Measurements from ENCODE around the gene SEMA7A.
"Not testable (repeated sequence)": the region's sequence is repeated elsewhere in the genome, so short reads cannot be mapped to it uniquely, and the experiment has no call there.

SEMA7A gene, protein sequence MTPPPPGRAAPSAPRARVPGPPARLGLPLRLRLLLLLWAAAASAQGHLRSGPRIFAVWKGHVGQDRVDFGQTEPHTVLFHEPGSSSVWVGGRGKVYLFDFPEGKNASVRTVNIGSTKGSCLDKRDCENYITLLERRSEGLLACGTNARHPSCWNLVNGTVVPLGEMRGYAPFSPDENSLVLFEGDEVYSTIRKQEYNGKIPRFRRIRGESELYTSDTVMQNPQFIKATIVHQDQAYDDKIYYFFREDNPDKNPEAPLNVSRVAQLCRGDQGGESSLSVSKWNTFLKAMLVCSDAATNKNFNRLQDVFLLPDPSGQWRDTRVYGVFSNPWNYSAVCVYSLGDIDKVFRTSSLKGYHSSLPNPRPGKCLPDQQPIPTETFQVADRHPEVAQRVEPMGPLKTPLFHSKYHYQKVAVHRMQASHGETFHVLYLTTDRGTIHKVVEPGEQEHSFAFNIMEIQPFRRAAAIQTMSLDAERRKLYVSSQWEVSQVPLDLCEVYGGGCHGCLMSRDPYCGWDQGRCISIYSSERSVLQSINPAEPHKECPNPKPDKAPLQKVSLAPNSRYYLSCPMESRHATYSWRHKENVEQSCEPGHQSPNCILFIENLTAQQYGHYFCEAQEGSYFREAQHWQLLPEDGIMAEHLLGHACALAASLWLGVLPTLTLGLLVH

DNA sequence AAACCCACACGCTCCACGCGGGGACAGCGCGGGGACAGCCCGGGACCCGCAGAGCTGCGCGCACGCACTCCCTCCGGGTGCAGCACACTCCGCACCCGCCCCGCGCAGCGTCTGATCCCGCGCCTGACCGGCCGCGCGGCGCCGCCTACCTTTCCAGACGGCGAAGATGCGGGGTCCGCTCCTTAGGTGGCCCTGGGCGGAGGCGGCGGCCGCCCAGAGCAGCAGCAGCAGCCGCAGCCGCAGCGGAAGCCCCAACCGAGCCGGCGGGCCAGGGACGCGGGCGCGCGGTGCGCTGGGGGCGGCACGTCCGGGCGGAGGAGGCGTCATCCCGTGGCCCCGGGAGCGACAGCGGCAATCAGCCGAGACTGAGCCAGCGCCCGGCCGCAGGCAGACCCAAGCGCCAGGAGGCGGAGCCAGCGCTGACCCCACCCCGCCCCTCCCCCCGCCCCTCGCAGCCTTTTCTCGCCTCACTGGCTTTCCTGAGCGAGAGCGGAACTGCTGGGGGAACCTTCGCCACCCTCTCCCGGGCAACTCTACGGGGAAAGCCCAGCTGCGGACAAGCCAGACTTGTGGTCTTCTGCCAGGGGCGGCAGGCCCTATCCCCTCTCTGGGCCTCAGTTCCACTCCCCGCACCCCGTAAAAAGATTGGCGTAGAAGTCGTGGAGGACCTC is at the start of gene SEMA7A:
SEMA7A (minus strand) TSS at position 367 of the 671 bp plus-strand sequence; CDS start at position 327, 40 bp downstream.
- peak; percentile 63 for DNase-seq (ENCODE audit: low read depth)

DNA sequence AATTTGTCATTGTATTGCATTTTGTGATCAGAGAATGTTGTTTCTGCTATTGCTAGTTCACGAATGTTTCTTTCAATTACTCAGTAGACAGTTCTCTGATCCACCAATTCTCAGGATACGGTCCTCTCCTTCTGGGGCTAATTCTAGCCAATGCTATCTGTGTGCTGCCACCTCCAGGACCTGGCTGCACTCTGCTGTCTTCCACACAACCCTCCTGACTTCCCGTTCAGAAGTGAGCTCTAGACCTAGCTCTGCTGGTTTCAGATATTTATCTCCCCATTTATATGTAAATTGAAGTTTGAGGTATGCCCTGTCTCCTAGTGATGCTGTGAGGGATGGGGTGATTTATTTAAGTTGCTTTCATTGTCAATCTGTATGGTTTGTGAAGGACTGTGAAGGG is 48.9 kb upstream of the SEMA7A start:
- DNase-seq (ENCODE audit: low read depth), result no peak

DNA sequence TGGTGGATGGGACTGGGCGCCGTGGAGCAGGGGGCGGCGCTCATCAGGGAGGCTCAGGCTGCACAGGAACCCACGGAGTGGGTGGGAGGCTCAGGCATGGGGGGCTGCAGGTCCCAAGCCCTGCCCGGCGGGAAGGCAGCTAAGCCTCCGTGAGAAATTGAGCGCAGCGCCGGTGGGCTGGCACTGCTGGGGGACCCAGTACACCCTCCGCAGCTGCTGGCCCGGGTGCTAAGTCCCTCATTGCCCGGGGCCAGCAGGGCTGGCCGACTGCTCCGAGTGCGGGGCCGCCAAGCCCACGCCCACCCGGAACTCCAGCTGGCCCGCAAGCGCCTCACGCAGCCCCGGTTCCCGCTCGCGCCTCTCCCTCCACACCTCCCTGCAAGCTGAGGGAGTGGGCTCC is 46.6 kb upstream of the SEMA7A start:
- not testable (repeated sequence) for DNase-seq (ENCODE audit: low read depth)

DNA sequence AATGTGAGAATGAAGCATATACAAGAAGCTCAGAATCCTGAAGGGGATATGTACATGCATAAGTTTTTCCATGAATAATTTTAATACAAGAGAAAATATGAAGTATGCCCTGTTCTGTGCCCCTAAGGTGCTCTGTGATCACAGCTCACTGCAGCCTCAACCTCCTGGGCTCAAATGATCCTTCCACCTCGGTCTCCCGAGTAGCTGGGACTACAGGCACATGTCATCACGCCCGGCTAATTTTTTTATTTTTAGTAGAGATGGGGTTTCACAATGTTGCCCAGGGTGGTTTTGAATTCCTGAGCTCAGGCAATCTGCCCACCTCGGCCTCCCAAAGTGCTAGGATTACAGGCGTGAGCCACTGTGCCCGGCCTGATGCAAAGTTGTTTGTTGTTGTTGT is 37.9 kb upstream of the SEMA7A start:
- DNase-seq (ENCODE audit: low read depth), result not testable (repeated sequence)

DNA sequence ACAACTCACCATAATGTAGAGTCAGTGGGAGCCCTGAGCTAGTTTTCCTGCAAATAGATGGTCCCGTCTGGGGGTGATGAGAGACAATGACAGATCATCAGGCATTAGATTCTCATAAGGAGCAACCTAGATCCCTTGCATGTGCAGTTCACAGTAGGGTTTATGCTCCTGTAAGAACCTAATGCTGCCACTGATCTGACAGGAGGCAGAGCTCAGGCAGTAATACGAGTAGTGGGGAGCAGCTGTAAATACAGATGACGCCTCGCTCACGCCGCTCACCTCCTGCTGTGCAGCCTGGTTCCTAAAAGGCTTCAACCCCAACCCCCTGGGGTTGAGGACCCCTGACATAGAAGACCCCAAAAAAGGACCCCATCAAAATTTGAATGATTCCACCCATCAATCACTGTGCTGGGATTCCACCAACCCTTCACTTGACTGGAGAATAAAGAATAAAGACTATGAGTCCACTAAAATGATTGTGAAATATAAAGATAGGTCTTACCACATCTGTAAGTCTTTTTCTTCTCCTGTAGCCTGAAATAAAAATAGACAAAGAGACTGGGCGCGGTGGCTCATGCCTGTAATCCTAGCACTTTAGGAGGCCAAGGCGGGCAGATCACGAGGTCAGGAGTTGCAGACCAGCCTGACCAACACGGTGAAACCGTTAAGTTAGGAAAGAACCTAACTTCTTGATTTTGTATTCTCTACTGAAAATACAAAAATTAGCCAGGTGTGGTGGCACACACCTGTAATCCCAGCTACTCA is 37.1 kb upstream of the SEMA7A start:
- no peak for DNase-seq (ENCODE audit: low read depth)

DNA sequence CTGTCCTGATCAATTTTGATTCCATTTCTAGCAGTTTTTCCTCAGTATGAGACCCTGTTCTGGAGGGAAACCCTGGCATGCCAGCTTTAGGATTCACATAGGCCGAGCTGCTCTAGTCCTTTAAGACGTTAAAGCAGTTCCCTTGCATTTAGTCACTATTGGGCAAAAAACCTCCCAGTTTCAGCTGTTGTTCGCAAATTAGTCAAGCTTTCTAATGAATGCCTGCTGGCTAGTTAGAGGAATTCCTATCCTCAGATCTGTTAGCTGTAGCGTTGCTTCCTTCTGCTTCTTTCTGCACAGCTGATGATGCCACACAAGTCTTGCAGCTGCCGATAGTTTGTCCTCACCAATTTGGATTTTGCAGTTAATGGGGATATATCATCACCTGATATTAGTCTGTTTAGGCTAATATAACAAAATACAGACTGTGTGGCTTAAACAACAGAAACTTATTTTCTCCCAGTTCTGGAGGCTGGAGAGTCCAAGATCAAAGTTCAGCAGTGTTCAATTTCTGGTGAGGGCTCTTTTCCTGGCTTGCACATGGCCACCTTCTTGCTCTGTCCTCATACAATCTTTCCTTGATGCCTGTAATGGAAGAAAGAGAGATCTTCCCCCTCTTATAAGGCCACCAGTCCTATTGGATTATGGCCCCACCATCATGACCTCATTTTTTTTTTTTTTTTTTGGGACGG is 34.7 kb upstream of the SEMA7A start:
- DNase-seq (ENCODE audit: low read depth), result no peak

DNA sequence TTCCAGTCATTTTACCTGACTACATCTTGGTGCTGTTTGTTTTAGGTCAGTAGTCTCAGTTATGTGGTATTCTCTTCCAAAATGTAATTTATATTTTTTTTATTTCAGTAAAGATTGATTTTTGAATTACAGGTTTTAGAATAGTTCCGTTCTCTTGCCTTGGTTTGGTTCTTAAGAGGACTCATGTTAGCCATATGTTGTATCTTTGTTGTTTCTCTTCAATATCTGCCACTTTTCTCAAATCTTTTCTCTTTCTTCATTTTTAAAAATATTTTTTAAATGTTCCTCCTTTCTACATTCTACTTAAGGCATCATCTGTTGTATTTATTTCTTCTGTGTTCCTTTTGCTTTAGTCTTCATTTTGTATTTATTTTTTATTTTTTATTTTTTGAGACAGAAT is 32.8 kb upstream of the SEMA7A start:
- no peak for DNase-seq (ENCODE audit: low read depth)

DNA sequence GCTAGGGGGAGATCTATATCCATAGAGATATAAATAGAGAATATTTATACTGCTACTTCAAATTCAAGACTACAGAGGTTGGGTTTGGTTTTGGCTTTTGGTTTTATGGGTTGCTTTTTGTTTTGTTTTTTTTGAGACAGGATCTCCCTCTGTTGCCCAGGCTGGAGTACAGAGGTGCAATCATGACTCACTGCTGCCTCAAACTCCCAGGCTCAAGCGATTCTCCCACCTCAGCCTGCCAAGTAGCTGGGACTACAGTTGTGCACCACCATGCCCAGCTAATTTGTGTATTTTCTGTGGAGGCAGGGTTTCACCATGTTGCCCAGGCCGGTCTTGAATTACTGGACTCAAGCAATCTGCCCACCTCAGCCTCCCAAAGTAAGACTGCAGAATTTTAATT is 31.1 kb upstream of the SEMA7A start:
- no peak for DNase-seq (ENCODE audit: low read depth)

DNA sequence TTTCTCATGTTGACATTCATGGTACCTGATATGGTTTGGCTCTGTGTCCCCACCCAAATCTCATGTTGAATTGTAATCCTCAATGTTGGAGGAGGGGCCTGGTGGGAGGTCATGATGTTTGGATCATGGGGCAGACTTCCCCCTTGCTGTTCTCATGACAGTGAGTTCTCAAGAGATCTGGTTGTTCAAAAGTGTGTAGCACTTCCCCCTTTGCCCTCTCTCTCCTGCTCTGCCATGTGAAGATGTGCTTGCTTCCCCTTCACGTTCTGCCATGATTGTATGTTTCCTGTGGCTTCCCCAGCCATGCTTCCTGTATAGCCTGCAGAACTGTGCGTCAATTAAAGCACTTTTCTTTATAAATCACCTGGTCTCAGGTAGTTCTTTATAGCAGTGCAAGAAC is 30.5 kb upstream of the SEMA7A start:
- no peak for DNase-seq (ENCODE audit: low read depth)

DNA sequence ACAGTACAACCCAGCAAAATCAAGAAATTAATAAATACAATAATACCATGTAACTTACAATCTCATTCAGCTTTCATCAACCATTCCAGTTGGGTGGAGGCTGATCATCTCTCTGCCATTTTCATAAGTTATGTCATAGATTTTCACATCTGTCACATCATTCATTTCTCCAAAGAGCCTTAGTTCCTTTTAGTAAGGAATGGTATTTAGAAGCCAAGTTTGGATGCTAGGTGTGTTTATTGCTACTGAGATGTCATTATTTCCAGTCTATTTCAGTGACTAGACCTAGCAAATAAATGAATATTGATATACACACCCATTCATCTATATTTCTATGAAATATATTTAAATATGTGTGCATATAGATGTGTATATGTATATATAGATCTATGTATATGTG is 29.9 kb upstream of the SEMA7A start:
- DNase-seq (ENCODE audit: low read depth), result no peak

DNA sequence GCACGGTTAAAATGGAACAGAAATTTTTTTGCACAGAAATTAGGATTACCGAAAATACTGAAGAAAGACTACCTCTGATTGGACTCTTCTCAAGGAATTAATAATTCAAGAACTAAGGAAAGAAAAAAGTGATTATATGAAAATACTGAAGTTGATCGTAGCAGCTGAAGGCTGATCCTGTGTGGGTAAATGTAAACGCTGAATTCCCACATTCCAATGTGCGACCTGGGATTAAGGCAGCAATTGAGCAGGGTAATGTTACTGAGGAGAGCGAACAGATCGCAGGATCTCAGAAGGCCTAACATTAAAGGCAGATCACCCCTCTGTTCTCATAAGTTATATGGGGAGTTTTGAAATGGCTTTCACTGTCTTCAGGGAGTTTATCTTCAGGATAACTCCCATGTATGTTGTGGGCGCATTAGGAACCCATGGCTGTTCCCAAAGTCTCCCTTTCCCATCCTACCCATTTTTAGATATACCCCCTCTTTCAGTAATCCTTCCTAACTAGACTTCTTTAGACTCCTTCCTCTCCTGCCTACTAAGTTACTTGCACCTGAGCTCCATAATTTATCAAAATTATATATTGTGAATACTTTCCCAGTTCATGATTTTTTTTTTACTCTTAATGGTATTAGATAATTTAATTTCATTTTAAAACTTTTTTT is 28.2 kb upstream of the SEMA7A start:
- DNase-seq (ENCODE audit: low read depth), result no peak

DNA sequence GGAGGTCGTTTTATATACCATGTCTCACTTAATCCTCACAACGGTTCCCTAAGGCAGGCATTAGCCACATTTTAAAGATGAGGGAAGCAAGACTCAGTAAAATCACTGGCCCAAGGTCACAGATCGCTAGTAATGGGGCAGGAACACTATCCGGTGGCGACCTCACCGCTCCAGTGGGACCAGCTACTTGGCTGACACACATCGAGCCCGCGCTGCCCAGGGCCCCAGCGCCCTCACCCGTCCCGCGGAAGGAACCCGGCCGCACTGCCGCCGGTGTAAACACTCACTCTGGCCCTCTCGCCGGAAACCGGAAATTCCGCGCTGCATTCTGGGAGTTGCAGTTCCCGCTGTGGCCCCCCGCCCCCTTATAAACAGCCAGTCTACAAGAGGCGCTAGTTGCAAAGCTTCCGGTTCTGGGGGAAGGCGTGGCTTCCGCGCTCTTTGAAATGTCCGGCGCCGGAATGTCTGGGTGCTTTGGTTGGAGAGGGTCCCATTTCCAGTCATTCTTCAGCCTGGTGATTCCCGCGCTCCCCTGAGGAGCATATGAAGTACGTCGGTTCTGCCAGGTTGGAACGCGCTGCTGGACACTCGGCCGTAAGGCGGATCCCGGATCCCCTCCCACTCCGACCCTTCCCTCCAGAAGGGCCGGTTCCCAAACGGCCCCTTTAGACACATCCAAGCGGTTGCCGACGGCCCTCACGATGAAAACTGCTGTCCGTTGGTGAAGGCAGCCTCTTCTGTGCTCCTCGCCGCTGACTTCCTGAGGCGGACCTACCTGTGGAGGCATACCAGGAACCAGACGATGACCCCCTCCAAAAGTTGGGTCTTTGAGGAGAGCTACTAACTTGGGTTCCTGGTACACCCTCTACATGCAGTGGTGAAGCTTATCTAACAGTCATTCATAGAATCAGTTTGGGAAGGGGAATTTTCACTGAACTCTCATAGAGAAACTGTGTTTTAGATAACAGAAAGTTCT is 27.4 kb upstream of the SEMA7A start, which contains the start of gene UBL7:
UBL7 (minus strand) TSS at position 290 of the 976 bp plus-strand sequence. CDS start 2,293 bp downstream, outside the sequence.
- peak; percentile 90 for DNase-seq (ENCODE audit: low read depth)

DNA sequence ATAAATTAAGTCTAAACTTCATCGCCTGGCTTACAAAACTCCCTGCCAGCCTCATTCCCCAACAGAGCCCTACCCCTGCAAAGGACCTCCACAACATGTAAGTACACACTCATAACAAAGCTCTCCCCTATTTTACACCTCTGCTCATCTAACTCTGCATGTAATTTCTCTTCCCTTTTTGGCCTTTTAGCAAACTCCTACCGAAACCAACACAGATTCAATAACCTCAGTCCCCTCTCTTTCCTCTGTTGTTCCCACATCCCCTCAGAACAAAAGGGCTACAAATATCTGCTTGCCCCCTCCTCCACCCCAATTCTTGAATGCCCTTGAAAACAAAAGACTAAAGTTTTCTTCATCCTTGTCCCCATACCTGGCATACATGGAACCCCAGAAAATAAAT is 26.5 kb upstream of the SEMA7A start:
- DNase-seq (ENCODE audit: low read depth), result no peak

DNA sequence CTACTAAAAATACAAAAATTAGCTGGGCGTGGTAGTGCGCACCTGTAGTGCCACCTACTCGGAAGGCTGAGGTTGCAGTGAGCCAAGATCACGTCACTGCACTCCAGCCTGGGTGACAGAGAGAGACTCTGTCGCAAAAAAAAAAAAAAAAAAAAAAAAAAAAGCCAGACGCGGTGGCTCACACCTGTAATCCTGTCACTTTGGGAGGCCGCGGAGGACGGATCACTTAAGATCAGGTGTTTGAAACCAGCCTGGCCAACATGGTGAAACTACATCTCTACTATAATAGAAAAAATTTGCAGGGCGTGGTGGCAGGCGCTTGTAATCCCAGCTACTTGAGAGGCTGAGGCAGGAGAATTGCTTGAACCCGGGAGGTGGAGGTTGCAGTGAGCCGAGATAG is 26.0 kb upstream of the SEMA7A start:
- not testable (repeated sequence) for DNase-seq (ENCODE audit: low read depth)

DNA sequence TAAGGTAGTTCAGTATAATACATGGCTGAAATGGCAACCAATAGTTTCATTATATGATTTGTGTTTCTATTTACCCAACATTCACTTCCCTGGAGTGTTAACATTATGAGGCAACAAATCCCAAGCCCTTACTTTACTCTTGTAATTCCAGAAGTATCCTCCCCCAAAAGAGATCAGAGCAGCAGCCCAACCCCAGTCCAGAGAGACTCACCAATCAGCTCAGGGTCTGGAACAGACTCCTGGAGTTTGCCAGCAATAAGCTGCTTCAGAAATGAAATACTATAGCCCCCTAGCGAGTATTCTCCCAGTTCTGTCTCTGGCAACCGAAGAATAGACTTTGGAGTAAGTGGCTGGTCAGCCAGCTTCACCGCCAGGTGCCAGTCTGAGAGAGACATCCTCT is 24.7 kb upstream of the SEMA7A start:
- DNase-seq (ENCODE audit: low read depth), result no peak

DNA sequence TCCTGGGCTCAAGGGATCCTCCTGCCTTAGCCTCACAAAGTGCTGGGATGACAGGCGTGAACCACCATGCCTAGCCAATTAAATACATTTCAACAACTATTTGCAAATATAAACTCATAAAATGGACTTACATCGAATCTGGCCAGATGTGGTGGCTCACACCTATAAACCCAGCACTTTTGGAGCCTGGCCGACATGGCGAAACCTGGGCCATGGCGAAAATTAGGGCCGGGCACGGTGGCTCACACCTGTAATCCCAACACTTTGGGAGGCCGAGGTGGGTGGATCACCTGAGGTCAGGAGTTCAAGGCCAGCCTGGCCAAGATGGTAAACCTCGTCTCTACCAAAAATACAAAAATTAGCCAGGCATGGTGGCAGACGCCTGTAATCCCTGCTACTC is 23.3 kb upstream of the SEMA7A start:
- DNase-seq (ENCODE audit: low read depth), result not testable (repeated sequence)

DNA sequence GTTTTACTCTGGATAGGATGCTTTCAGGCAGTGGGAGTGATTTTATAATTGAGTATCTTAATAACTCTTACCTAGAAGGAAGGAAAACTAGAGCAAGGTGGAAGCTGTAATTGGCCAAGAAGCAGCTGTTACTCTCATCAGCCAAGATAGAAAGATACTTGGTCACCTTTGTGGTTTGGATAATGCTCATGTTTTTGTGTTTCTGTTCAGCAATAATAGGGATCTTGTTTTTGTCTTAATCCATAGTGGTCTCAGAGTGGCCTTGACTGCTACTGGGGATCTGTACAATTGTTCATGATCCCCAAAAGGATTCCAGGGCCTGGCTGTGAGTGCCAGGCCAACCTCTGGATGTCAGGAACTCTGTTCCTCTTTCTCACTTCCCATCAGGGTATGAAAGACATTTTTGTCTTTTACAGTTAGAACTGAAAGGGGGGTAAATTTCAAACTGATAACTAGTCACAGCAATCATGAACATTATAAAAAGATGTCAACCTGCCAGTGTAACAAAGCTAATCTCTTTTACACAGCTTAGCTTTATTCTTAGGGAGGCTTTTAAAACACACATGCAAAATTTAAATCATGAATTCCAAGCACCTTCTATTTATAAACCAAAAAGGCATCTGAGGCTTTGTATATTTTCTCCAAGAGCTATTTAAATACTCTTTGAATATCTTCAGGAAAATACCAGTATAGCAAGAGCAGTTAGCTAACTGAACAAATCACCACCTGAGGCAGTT is 21.2 kb upstream of the SEMA7A start:
- DNase-seq (ENCODE audit: low read depth), result no peak

DNA sequence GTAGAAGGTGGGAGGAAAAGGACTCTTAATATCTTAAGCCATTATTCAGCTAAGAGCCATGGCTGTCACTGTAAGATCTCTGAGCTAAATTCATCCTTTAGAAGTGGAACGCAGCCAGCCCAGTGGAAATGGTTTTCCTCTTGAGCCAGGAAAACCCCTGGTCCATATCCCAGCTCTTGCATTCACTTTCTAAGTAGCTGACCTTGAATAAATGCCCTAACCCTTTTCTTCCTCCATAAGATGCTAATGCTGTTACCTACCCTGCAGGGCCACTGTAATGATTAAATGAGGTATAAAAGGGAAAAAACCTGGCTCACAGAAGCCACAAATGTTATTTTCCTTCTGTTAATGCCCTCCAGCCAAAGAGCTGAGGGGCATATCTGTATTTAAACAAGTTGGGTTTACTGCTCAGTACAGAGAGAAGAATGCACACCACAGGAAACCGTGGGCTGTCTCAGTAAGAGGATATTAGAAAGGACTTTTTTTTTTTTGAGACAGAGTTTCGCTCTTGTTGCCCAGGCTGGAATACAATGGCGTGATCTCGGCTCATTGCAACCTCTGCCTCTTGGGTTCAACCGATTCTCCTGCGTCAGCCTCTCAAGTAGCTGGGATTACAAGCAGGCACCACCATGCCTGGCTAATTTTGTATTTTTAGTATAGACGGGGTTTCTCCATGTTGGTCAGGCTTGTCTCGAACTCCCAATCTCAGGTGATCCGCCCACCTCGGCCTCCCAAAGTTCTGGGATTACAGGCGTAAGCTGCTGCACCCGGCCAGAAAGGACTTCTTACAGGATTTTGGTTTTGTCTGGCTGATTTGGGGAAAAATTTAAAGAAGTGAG is 20.4 kb upstream of the SEMA7A start:
- DNase-seq (ENCODE audit: low read depth), result no peak
